A549 (cell line): ENCODE results near the gene STAG2. TPM values are rescaled to one million over a fixed set of nuclear protein-coding genes. Genes with fewer than 3 reads are reported as not detected.
"Not testable (repeated sequence)": the region's sequence is repeated elsewhere in the genome, so short reads cannot be mapped to it uniquely, and the experiment has no call there.

ENCODE experiments used
- ATAC-seq, 2 experiments: fragments of 200-7000 bp in 1 of 2; fragments of >200 bp in 1 of 2; cut with Nextera tagmentation in 1 of 2; cut with Tn5 transposase in 1 of 2; 3 replicates each; pipeline versions ENCODE4 v1.8.0 to v1.9.1; 2018 to 2020; ENCODE audit warnings: mild to moderate bottlenecking in 1 of 2, moderate library complexity in 1 of 2
- CTCF ChIA-PET: fragments of 300-600 bp; sonication (Branson Sonifier 250); formaldehyde crosslinking; extraction: SDS; loops from one replicate; lab custom pipeline; 2021; ENCODE audit warnings: antibody characterized with exemption, inconsistent platforms; lab: Yijun Ruan, JAX
- POLR2A ChIA-PET: fragments of 350-600 bp; formaldehyde crosslinking; extraction: SDS; loops from one replicate; lab custom pipeline; 2021; ENCODE audit warnings: antibody characterized with exemption, inconsistent platforms; lab: Yijun Ruan, JAX
- DNase-seq, 2 experiments: peaks; one replicate each; pipeline versions ENCODE4 v3.0.0 to v3.0.0-alpha.2; 2011 to 2016; ENCODE audit warnings: low read depth in 1 of 2, low spot score in 1 of 2
- FAIRE-seq: peaks from 2 replicates; lab custom pipeline; 2011; peaks lifted over from hg19 to GRCh38; lab: Jason Lieb, UNC
- H3K27ac ChIP-seq, 2 experiments: fragments of >200 bp; sonication (Bioruptor Twin); formaldehyde crosslinking; 3 replicates each; pipeline ENCODE4 v1.5.1; 2016 to 2017
- H3K4me1 ChIP-seq: fragments of >200 bp; sonication (Bioruptor Twin); formaldehyde crosslinking; 3 replicates; pipeline ENCODE4 v1.6.1; 2016
- H3K4me2 ChIP-seq: fragments of >200 bp; sonication (Bioruptor Twin); formaldehyde crosslinking; 3 replicates; pipeline ENCODE4 v1.6.1; 2016
- H3K4me3 ChIP-seq: fragments of >200 bp; sonication (Bioruptor Twin); formaldehyde crosslinking; 3 replicates; pipeline ENCODE4 v1.5.1; 2016
- H3K9me3 ChIP-seq: fragments of >200 bp; sonication (Bioruptor Twin); formaldehyde crosslinking; 3 replicates; pipeline ENCODE4 v1.6.1; 2016
- CEBPB ChIP-seq, 2 experiments: fragments of >200 bp in 1 of 2; sonication (Bioruptor Twin) in 1 of 2; formaldehyde crosslinking in 1 of 2; IDR thresholded peaks; 2 replicates each; pipeline ENCODE4 v1.6.1; 2012 to 2016
- CHD2 ChIP-seq: fragments of 150-350 bp; IDR thresholded peaks from 2 replicates; pipeline ENCODE4 v1.6.1; 2014; ENCODE audit warnings: low read length; ENCODE audit not compliant: partially characterized antibody
- EP300 ChIP-seq, 2 experiments: fragments of >200 bp; sonication (Bioruptor Twin); formaldehyde crosslinking; IDR thresholded peaks; 2 replicates in 1 of 2; 3 replicates in 1 of 2; pipeline ENCODE4 v1.6.1; 2016 to 2017
- FOSB ChIP-seq: fragments of 250-450 bp; sonication (Bioruptor Pico); IDR thresholded peaks from 2 replicates; pipeline ENCODE4 v1.5.0; 2020; ENCODE audit warnings: mild to moderate bottlenecking, moderate library complexity
- HOXA7 ChIP-seq: fragments of 250-450 bp; sonication (Bioruptor Pico); IDR thresholded peaks from 2 replicates; pipeline ENCODE4 v1.5.0; 2020; ENCODE audit warnings: mild to moderate bottlenecking, moderate library complexity
- HOXB5 ChIP-seq: fragments of 250-450 bp; sonication (Bioruptor Pico); IDR thresholded peaks from 2 replicates; pipeline ENCODE4 v1.5.0; 2020; ENCODE audit warnings: mild to moderate bottlenecking, moderate library complexity
- KDM1A ChIP-seq: fragments of 200-600 bp; sonication (generic); IDR thresholded peaks from 2 replicates; pipeline ENCODE4 v1.6.1; 2016; ENCODE audit warnings: low read depth, mild to moderate bottlenecking
- PHF8 ChIP-seq: fragments of 200-600 bp; sonication (generic); IDR thresholded peaks from 2 replicates; pipeline ENCODE4 v1.6.1; 2016; ENCODE audit warnings: low read depth, mild to moderate bottlenecking, antibody characterized with exemption, moderate library complexity, borderline replicate concordance
- POLR2A ChIP-seq: IDR thresholded peaks from 2 replicates; pipeline ENCODE4 v1.6.1; 2012; ENCODE audit warnings: mild to moderate bottlenecking, low read length
- RCOR1 ChIP-seq: fragments of 150-350 bp; IDR thresholded peaks from 2 replicates; pipeline ENCODE4 v1.6.1; 2014; ENCODE audit warnings: antibody characterized with exemption, low read length, low read depth
- RFX5 ChIP-seq: fragments of 450-650 bp; IDR thresholded peaks from 2 replicates; pipeline ENCODE4 v1.7.1; 2014; ENCODE audit warnings: antibody characterized with exemption, mild to moderate bottlenecking, moderate library complexity
- SMC3 ChIP-seq: fragments of >200 bp; sonication (Bioruptor Twin); formaldehyde crosslinking; IDR thresholded peaks from 3 replicates; pipeline ENCODE4 v1.6.1; 2018; ENCODE audit warnings: inconsistent platforms
- TFCP2L1 ChIP-seq: fragments of 250-450 bp; sonication (Bioruptor Pico); IDR thresholded peaks from 2 replicates; pipeline ENCODE4 v1.5.0; 2021; ENCODE audit warnings: mild to moderate bottlenecking
- ZC3H11A ChIP-seq: fragments of 450-650 bp; IDR thresholded peaks from 2 replicates; pipeline ENCODE4 v1.6.1; 2014; ENCODE audit warnings: antibody characterized with exemption, mild to moderate bottlenecking
- ZFP36 ChIP-seq: fragments of 450-650 bp; IDR thresholded peaks from 2 replicates; pipeline ENCODE4 v1.6.1; 2014; ENCODE audit warnings: borderline replicate concordance; ENCODE audit not compliant: partially characterized antibody
- ZSCAN20 ChIP-seq: fragments of 250-450 bp; sonication (Bioruptor Pico); IDR thresholded peaks from 2 replicates; pipeline ENCODE4 v1.8.0; 2022; ENCODE audit warnings: mild to moderate bottlenecking, moderate library complexity
- WGBS: methylation state at CpG from one replicate; pipeline ENCODE4 v1.1.6; 2017; ENCODE audit errors: missing lambda C conversion rate; 5-methylcytosine and 5-hydroxymethylcytosine counted together
- polyA plus RNA-seq, 4 experiments: library from polyadenylated mRNA; depleted of rRNA in 3 of 4; stranded (reverse); fragments of >200 nt; fragmentation: RNase III in 1 of 4; extraction: RNeasy Plus Mini Kit Qiagen cat#74134 plus additional on column Dnase treatment in 1 of 4; gene quantifications; 2 replicates in 3 of 4; 3 replicates in 1 of 4; pipeline ENCODE4 v1.2.3, GENCODE V29; 2011 to 2017
- TF ChIP-seq, protein P1 (sequence below): fragments of >200 bp; sonication (Bioruptor Twin); formaldehyde crosslinking; IDR thresholded peaks from 3 replicates; pipeline ENCODE4 v1.6.1; 2016
- TF ChIP-seq, protein P2 (sequence below): fragments of 450-650 bp; IDR thresholded peaks from 2 replicates; pipeline ENCODE4 v1.6.1; 2014; ENCODE audit warnings: antibody characterized with exemption

STAG2 gene
- polyA plus RNA-seq, 2 of the 4 experiments (the other 2 are of a cell fraction): 49.5 to 92.8 TPM

DNA sequence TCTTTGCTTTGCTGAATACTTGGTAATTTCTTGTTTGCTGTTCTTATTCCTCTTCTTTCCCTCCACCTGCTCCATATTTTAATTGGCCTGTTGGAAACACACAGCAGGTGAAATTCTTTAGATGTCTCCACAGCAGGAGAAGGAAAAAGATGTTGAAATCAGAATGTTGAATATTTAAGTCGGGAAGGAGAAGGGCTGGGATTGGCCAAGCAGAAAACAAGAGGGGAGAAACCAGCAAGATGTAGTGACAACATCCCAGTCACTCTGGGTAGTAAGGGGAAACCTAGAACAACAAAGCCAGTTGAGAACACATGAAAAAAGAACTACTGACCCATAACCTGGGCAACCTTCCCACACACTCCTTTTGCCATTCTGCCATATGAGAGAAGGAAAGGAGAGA, 37.3 kb upstream of the STAG2 start:
- H3K4me2 ChIP-seq: no peak overlapping the region
- H3K4me3 ChIP-seq: no peak overlapping the region
- FAIRE-seq: no peak
- CTCF ChIA-PET: no interaction called here
- H3K9me3 ChIP-seq: no peaks in the 10 kb centered on the region
- no peak for TF ChIP-seq POLR2A
- TF ChIP-seq TFCP2L1: no peak
- no peak for TF ChIP-seq FOSB (CRISPR knock-in tag)
- no peak for TF ChIP-seq HOXB5 (CRISPR knock-in tag)
- no peak for TF ChIP-seq HOXA7 (CRISPR knock-in tag)
- no peak for TF ChIP-seq CEBPB (IDR thresholded peaks at IDR 0.05)
- no peak for TF ChIP-seq ZSCAN20 (CRISPR knock-in tag)
- no peak for TF ChIP-seq SMC3
- TF ChIP-seq, all 56 proteins: peak for 0
- DNase-seq: no peak
- 37% methylated on average over 1 of the region's 1 CpG for WGBS
- ATAC-seq: no peak
- Histone ChIP-seq H3K27ac (no peak overlapping the region), H3K4me1 (peaks cover 11% of the 10 kb centered on the region; the same call in 2 of the 3 replicates)
- POLR2A ChIA-PET: no interaction called here

DNA sequence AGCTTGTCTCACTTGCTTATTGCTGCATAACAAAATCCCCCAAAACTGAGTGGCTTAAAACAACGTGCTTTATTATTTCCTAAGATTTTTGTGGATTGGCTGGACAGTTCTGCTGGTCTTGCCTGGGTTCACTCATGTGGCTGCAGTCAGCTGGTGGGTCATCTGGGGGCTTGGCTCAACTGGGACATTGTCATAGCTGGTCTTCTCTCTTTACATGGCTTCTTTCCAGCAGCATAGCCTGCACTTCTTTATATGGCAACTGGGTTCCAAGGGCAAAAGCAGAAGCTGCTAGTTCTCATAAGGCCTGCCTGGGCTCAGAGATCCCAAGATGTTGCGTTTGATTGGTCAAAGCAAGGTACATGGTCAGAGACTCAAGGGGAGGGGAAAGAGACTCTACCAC, 33.7 kb upstream of the STAG2 start:
- FAIRE-seq: no peak

DNA sequence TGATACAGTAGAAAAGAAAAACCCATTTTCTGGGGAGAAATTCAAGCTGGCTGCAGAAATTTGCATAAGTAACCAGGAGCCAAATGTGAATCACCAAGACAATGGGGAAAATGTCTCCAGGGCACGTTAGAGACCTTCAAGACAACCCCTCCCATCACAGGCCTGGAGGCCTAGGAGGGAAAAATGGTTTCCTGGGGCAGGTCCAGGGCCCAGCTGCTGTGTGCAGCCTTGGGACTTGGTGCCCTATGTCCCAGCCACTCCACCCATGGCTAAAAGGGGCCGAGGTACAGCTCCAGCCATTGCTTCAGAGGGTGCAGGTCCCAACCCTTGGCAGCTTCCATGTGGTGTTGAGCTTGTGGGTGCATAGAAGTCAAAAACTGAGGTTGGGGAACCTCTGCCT, 29.5 kb upstream of the STAG2 start:
- H3K27ac ChIP-seq, CTCF ChIA-PET, H3K4me3 ChIP-seq, POLR2A ChIA-PET, FAIRE-seq, ATAC-seq, H3K4me1 ChIP-seq, H3K9me3 ChIP-seq, DNase-seq, H3K4me2 ChIP-seq: not testable (repeated sequence)
- TF ChIP-seq ZFP36: peak; percentile 86
- 4% methylated on average over 2 of the region's 2 CpGs for WGBS

More for the DNA sequence above, 33.7 kb upstream of the STAG2 start:
- Histone ChIP-seq H3K4me3 (no peak overlapping the region), H3K27ac (no peak overlapping the region), H3K4me2 (no peak overlapping the region), H3K9me3 (peaks cover 8% of the 10 kb centered on the region; the same call in 2 of the 3 replicates), H3K4me1 (no peaks in the 10 kb centered on the region)
- no peak for ATAC-seq
- CTCF ChIA-PET: interaction anchor here (0.9 kb wide), 1 partner anchor 94 kb away, joined by 4 read pairs; no protein-coding TSS in a partner anchor
- WGBS: 48% methylated on average over 2 of the region's 2 CpGs
- TF ChIP-seq FOSB (CRISPR knock-in tag) (no peak), POLR2A (no peak), RCOR1 (no peak), CHD2 (no peak), PHF8 (no peak)
- DNase-seq: no peak
- POLR2A ChIA-PET: no interaction called here

DNA sequence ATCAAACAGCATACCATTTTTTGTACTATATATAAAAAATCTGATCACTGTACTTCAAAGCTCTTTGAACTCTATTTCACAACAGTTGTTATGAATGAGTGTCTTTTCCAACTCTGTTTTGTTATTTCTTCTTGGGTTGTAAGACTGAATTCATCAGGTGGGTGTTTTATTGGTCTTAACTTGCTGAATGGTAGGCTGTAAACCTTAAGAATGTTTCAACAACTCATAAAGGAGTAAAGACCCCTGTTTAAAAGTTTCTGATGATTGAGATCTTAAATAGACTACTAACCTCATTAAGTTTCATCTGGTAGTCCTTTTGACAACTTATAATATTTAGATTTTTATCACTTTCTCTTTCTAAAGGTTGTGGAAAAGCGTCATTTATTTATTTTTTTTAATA, 18.4 kb upstream of the STAG2 start:
- no peak for ATAC-seq
- no peak for DNase-seq
- CTCF ChIA-PET: no interaction called here
- Histone ChIP-seq H3K4me3 (no peak overlapping the region), H3K4me2 (no peak overlapping the region), H3K9me3 (no peaks in the 10 kb centered on the region), H3K27ac (no peak overlapping the region), H3K4me1 (peaks cover 7% of the 10 kb centered on the region; the same call in 2 of the 3 replicates)
- FAIRE-seq: peak; percentile 91
- POLR2A ChIA-PET: no interaction called here
- TF ChIP-seq, protein P1, sequence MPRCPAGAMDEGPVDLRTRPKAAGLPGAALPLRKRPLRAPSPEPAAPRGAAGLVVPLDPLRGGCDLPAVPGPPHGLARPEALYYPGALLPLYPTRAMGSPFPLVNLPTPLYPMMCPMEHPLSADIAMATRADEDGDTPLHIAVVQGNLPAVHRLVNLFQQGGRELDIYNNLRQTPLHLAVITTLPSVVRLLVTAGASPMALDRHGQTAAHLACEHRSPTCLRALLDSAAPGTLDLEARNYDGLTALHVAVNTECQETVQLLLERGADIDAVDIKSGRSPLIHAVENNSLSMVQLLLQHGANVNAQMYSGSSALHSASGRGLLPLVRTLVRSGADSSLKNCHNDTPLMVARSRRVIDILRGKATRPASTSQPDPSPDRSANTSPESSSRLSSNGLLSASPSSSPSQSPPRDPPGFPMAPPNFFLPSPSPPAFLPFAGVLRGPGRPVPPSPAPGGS: no peak
- no peak for TF ChIP-seq HOXA7 (CRISPR knock-in tag)
- no peak for TF ChIP-seq KDM1A
- TF ChIP-seq RFX5: no peak
- no peak for TF ChIP-seq EP300 (IDR thresholded peaks at IDR 0.05)
- no peak for TF ChIP-seq ZC3H11A
- TF ChIP-seq, protein P2, sequence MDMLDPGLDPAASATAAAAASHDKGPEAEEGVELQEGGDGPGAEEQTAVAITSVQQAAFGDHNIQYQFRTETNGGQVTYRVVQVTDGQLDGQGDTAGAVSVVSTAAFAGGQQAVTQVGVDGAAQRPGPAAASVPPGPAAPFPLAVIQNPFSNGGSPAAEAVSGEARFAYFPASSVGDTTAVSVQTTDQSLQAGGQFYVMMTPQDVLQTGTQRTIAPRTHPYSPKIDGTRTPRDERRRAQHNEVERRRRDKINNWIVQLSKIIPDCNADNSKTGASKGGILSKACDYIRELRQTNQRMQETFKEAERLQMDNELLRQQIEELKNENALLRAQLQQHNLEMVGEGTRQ: no peak
- WGBS: 70% methylated on average over 1 of the region's 1 CpG
